ENCODE measurements around the gene WBP1L.
A peak's percentile ranks its signal among the peaks of the same experiment; 100 is the strongest.

WBP1L gene

GRCh38 chr10:102782673-102783551 is 39.2 kb downstream of the WBP1L start:
- peaks cover 79% of the 10 kb centered on the region for H3K4me1 ChIP-seq (ENCODE audit: control insufficient read depth, insufficient read depth, low read length)

DNA sequence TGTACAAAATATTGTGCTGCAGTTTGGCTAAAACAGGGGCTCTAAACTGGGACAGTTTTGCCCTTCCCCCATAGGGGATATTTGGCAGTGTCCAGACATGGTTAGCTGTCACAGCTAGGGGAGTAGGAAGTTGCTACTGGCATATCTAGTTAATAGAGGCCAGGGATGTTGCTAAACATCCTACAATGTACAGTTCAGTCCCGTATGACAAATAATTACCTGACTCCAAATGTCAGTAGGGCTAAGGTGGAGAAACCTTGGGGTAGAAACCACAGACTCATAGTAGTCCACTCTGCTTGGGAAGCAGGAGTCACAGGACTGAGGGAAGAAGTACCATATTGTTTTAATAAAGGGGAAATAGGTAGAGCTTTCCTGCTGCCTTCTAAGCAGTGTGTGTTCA is 39.8 kb downstream of the WBP1L start:
- Histone ChIP-seq H3K36me3 (ENCODE audit: control insufficient read depth, insufficient read depth, low read length, severe bottlenecking) (no peaks in the 10 kb centered on the region), H3K4me1 (ENCODE audit: control insufficient read depth, insufficient read depth, low read length) (peaks cover 72% of the 10 kb centered on the region), H3K4me3 (ENCODE audit: low read length) (peak overlapping the region; percentile 49), H3K9me3 (ENCODE audit: control insufficient read depth, low read length) (no peaks in the 10 kb centered on the region), H3K27me3 (replicated peaks; ENCODE audit: control insufficient read depth, insufficient read depth, low read length) (no peaks in the 10 kb centered on the region), H3K9ac (ENCODE audit: low read length) (peak overlapping the region; percentile 66)
- no peak for DNase-seq (ENCODE audit: low read depth)

More at GRCh38 chr10:102782673-102783551, 39.2 kb downstream of the WBP1L start:
- Histone ChIP-seq H3K27me3 (replicated peaks; ENCODE audit: control insufficient read depth, insufficient read depth, low read length) (no peaks in the 10 kb centered on the region), H3K36me3 (ENCODE audit: control insufficient read depth, insufficient read depth, low read length, severe bottlenecking) (no peaks in the 10 kb centered on the region), H3K9ac (ENCODE audit: low read length) (peak overlapping the region; percentile 66), H3K9me3 (ENCODE audit: control insufficient read depth, low read length) (no peaks in the 10 kb centered on the region), H3K4me3 (ENCODE audit: low read length) (peak overlapping the region; percentile 49)
- peak; percentile 78 for DNase-seq (ENCODE audit: low read depth)

DNA sequence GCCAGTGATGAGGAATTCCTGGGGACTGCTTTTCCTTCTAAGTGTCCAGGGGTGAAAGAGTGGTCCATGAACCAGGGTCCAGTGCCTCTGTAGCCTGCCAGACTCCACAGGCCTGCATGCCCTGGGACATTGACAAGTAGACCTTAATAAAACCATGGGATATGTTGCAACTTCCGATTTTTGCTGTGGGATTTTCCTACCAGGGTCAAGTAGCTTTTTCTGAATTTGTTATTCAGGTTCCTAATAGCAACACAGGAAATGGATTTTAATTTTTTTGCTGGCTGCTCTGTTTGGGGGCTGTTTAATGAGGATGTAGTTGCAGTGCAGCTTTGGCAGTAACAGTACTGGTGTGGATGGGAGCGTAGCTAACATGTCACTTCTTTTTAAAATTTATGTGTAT is 42.1 kb downstream of the WBP1L start:
- no peaks in the 10 kb centered on the region for H3K36me3 ChIP-seq (ENCODE audit: control insufficient read depth, insufficient read depth, low read length, severe bottlenecking)
- DNase-seq (ENCODE audit: low read depth), result no peak
- peaks cover 49% of the 10 kb centered on the region for H3K4me1 ChIP-seq (ENCODE audit: control insufficient read depth, insufficient read depth, low read length)
- H3K9me3 ChIP-seq (ENCODE audit: control insufficient read depth, low read length), result no peaks in the 10 kb centered on the region
- H3K27me3 ChIP-seq (replicated peaks; ENCODE audit: control insufficient read depth, insufficient read depth, low read length), result no peaks in the 10 kb centered on the region
- no peak overlapping the region for H3K9ac ChIP-seq (ENCODE audit: low read length)
- no peak overlapping the region for H3K4me3 ChIP-seq (ENCODE audit: low read length)

GRCh38 chr10:102791754-102792395 is 48.1 kb downstream of the WBP1L start:
- Histone ChIP-seq H3K4me1 (ENCODE audit: control insufficient read depth, insufficient read depth, low read length) (peaks cover 36% of the 10 kb centered on the region), H3K36me3 (ENCODE audit: control insufficient read depth, insufficient read depth, low read length, severe bottlenecking) (peaks cover 6% of the 10 kb centered on the region), H3K9ac (ENCODE audit: low read length) (peak overlapping the region; percentile 24), H3K4me3 (ENCODE audit: low read length) (no peak overlapping the region), H3K27me3 (replicated peaks; ENCODE audit: control insufficient read depth, insufficient read depth, low read length) (no peaks in the 10 kb centered on the region), H3K9me3 (ENCODE audit: control insufficient read depth, low read length) (no peaks in the 10 kb centered on the region)
- DNase-seq (ENCODE audit: low read depth), result peak; percentile 49

- H3K9ac ChIP-seq (ENCODE audit: low read length), result no peak overlapping the region
- peaks cover 49% of the 10 kb centered on the region for H3K4me1 ChIP-seq (ENCODE audit: control insufficient read depth, insufficient read depth, low read length)
- H3K9me3 ChIP-seq (ENCODE audit: control insufficient read depth, low read length), result no peaks in the 10 kb centered on the region
- no peak for DNase-seq (ENCODE audit: low read depth)
- H3K36me3 ChIP-seq (ENCODE audit: control insufficient read depth, insufficient read depth, low read length, severe bottlenecking), result peaks cover 36% of the 10 kb centered on the region
- no peak overlapping the region for H3K4me3 ChIP-seq (ENCODE audit: low read length)
- no peaks in the 10 kb centered on the region for H3K27me3 ChIP-seq (replicated peaks; ENCODE audit: control insufficient read depth, insufficient read depth, low read length)
These were observed 52.0 kb downstream of the WBP1L start for GRCh38 chr10:102795453-102796406.

GRCh38 chr10:102796407-102797176 is 52.8 kb downstream of the WBP1L start:
- no peak for DNase-seq (ENCODE audit: low read depth)
- Histone ChIP-seq H3K9me3 (ENCODE audit: control insufficient read depth, low read length) (no peaks in the 10 kb centered on the region), H3K9ac (ENCODE audit: low read length) (no peak overlapping the region), H3K36me3 (ENCODE audit: control insufficient read depth, insufficient read depth, low read length, severe bottlenecking) (peaks cover 40% of the 10 kb centered on the region), H3K4me3 (ENCODE audit: low read length) (peak overlapping the region; percentile 25), H3K27me3 (replicated peaks; ENCODE audit: control insufficient read depth, insufficient read depth, low read length) (no peaks in the 10 kb centered on the region), H3K4me1 (ENCODE audit: control insufficient read depth, insufficient read depth, low read length) (peaks cover 56% of the 10 kb centered on the region)

DNA sequence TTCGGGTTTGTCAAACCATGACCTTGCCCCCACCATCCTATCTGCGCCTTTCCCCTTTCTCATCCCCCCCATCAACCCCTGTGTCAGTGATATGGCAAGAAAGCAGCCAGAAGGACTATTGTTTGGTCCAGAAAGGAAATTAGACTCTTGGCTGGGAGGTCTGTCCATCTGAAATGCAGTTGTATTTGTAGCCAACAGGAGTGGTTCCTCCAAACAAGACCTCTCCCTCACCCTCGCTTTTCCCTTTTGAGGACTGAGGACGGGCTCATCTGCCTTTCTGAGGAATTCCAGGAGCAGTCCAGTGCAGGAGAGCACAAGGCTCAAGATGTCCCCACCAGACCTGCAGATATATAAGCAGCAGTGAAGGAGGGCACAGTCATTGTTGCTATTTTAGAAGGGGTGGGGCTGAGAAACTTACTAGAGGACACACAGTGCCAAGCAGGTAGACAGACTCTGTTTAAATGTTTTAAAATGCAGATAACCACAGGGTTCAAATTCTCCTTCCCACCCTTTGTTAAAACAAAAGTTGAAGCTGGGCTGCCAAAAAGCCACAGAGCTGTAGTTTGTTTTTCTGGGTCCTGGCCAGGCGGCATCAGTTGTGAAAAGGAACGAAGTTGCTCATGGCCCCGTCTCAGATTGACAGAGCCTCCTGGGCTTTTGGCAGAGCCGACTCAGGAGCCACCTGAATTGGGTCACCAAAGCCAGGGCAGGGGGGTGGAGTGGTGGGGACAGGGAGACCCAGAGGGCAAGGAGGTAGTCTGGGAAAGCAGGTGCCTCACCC is 56.1 kb downstream of the WBP1L start:
- no peak overlapping the region for H3K9ac ChIP-seq (ENCODE audit: low read length)
- H3K4me1 ChIP-seq (ENCODE audit: control insufficient read depth, insufficient read depth, low read length), result peaks cover 56% of the 10 kb centered on the region
- H3K9me3 ChIP-seq (ENCODE audit: control insufficient read depth, low read length), result no peaks in the 10 kb centered on the region
- H3K27me3 ChIP-seq (replicated peaks; ENCODE audit: control insufficient read depth, insufficient read depth, low read length), result no peaks in the 10 kb centered on the region
- H3K4me3 ChIP-seq (ENCODE audit: low read length), result no peak overlapping the region
- no peak for DNase-seq (ENCODE audit: low read depth)
- peaks cover 39% of the 10 kb centered on the region for H3K36me3 ChIP-seq (ENCODE audit: control insufficient read depth, insufficient read depth, low read length, severe bottlenecking)

DNA sequence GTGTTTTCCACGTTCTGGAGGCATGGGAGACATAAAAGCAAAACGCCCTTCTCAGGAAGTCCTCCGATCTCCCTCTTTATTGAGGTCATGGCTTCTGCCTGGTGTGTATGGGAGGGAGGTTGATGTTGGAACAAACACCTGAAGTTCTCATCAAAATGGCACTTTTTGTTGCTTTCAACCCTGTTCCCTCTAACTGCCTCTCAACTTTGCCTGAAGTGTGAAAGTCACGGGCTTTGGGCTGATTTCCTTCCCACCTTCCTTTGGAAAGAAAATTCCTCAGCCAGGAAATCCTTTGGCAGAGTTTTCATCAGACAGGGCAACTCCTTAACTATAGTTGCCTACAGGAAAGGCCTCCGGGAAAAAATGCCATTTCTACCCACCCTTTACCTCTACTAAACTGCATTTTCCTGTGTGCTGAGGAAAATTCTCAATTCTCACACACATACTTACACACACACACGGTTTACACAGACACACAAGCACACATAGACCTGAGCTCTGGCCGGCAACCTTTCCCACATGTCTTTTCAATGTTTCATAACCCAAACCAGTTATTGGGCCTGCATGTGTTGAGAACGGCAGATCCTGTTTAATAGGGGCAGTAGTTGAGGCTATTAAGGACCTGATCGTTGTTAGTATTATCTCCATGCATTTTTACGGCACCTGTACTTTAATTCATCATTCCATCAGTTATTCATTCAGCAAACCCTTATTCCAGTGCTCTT is 57.0 kb downstream of the WBP1L start:
- no peaks in the 10 kb centered on the region for H3K9me3 ChIP-seq (ENCODE audit: control insufficient read depth, low read length)
- H3K4me3 ChIP-seq (ENCODE audit: low read length), result no peak overlapping the region
- peaks cover 55% of the 10 kb centered on the region for H3K4me1 ChIP-seq (ENCODE audit: control insufficient read depth, insufficient read depth, low read length)
- H3K36me3 ChIP-seq (ENCODE audit: control insufficient read depth, insufficient read depth, low read length, severe bottlenecking), result peaks cover 48% of the 10 kb centered on the region
- no peak for DNase-seq (ENCODE audit: low read depth)
- no peaks in the 10 kb centered on the region for H3K27me3 ChIP-seq (replicated peaks; ENCODE audit: control insufficient read depth, insufficient read depth, low read length)
- H3K9ac ChIP-seq (ENCODE audit: low read length), result no peak overlapping the region

DNA sequence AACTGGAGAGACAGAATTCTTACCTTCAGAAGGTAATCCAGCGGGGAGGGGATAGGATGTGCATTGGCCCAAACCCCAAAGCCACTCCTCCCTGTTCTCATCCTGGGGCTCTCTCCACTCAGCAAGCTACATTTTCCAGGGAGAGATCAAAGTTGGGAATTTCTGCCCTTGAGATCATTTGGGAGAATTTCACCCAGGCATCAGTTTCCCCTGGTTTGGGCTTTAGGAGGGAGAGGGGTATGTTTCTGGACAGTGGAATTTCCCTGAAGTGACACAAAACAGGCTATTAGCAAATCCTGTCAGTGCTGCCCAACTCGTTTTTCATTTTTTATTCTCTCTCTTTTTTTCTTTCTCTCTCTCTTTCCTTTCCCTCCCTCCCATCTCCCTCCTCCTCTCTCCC is 57.7 kb downstream of the WBP1L start:
- peaks cover 55% of the 10 kb centered on the region for H3K36me3 ChIP-seq (ENCODE audit: control insufficient read depth, insufficient read depth, low read length, severe bottlenecking)
- no peaks in the 10 kb centered on the region for H3K27me3 ChIP-seq (replicated peaks; ENCODE audit: control insufficient read depth, insufficient read depth, low read length)
- H3K9ac ChIP-seq (ENCODE audit: low read length), result no peak overlapping the region
- DNase-seq (ENCODE audit: low read depth), result peak; percentile 48
- no peak overlapping the region for H3K4me3 ChIP-seq (ENCODE audit: low read length)
- peaks cover 49% of the 10 kb centered on the region for H3K4me1 ChIP-seq (ENCODE audit: control insufficient read depth, insufficient read depth, low read length)
- no peaks in the 10 kb centered on the region for H3K9me3 ChIP-seq (ENCODE audit: control insufficient read depth, low read length)

All from adipocyte (in vitro differentiated cells).